ENCODE data around the gene TMEM243. TPM values are rescaled to one million over a fixed set of nuclear protein-coding genes. Genes with fewer than 3 reads are reported as not detected.

TMEM243 gene
- total and polyA plus RNA-seq, 2 of the 13 experiments (the other 11 are each of a cell fraction or from before 2014, with no cell fraction given), result 25.1 to 31.2 TPM

- TF ChIP-seq FOXC1 (CRISPR knock-in tag; IDR thresholded peaks at IDR 0.05; ENCODE audit: borderline replicate concordance), result peak; percentile 66
- TF ChIP-seq HOXD1 (CRISPR knock-in tag; IDR thresholded peaks at IDR 0.05), result peak; percentile 44; the same call in 1 of the 2 replicates
- TF ChIP-seq THAP11 (CRISPR knock-in tag; IDR thresholded peaks at IDR 0.05), result peak; percentile 90
- no peak for TF ChIP-seq HOXA7 (CRISPR knock-in tag; IDR thresholded peaks at IDR 0.05)
- TF ChIP-seq ZNF10 (CRISPR knock-in tag; IDR thresholded peaks at IDR 0.05; ENCODE audit: borderline replicate concordance, low read depth), result no peak
- TF ChIP-seq NFKBIZ (CRISPR knock-in tag; IDR thresholded peaks at IDR 0.05), result peak; percentile 35; the same call in 1 of the 2 replicates
- no peak for TF ChIP-seq RARA (CRISPR knock-in tag; IDR thresholded peaks at IDR 0.05)
- TF ChIP-seq NKX3-1 (CRISPR knock-in tag; IDR thresholded peaks at IDR 0.05), result peak; percentile 80
- peak; percentile 91; the same call in 1 of the 2 replicates for TF ChIP-seq KMT2B (CRISPR knock-in tag; IDR thresholded peaks at IDR 0.05)
- TF ChIP-seq MYC (CRISPR knock-in tag; IDR thresholded peaks at IDR 0.05; ENCODE audit: borderline replicate concordance), result peak; percentile 82
- TF ChIP-seq JUND (CRISPR knock-in tag; IDR thresholded peaks at IDR 0.05), result peak; percentile 22; the same call in 1 of the 2 replicates
- TF ChIP-seq, protein P1, sequence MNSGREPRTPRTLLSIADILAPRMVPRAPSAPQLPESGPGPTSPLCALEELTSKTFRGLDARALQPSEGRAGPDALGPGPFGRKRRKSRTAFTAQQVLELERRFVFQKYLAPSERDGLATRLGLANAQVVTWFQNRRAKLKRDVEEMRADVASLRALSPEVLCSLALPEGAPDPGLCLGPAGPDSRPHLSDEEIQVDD (CRISPR knock-in tag; IDR thresholded peaks at IDR 0.05; ENCODE audit: borderline replicate concordance), result 0 out of 2 replicates have a peak, but pooled peaks have one; percentile 79
- TF ChIP-seq ADNP (CRISPR knock-in tag; IDR thresholded peaks at IDR 0.05), result no peak
- no peak for TF ChIP-seq ZNF382 (CRISPR knock-in tag; IDR thresholded peaks at IDR 0.05; ENCODE audit: borderline replicate concordance)
- TF ChIP-seq, protein P2, sequence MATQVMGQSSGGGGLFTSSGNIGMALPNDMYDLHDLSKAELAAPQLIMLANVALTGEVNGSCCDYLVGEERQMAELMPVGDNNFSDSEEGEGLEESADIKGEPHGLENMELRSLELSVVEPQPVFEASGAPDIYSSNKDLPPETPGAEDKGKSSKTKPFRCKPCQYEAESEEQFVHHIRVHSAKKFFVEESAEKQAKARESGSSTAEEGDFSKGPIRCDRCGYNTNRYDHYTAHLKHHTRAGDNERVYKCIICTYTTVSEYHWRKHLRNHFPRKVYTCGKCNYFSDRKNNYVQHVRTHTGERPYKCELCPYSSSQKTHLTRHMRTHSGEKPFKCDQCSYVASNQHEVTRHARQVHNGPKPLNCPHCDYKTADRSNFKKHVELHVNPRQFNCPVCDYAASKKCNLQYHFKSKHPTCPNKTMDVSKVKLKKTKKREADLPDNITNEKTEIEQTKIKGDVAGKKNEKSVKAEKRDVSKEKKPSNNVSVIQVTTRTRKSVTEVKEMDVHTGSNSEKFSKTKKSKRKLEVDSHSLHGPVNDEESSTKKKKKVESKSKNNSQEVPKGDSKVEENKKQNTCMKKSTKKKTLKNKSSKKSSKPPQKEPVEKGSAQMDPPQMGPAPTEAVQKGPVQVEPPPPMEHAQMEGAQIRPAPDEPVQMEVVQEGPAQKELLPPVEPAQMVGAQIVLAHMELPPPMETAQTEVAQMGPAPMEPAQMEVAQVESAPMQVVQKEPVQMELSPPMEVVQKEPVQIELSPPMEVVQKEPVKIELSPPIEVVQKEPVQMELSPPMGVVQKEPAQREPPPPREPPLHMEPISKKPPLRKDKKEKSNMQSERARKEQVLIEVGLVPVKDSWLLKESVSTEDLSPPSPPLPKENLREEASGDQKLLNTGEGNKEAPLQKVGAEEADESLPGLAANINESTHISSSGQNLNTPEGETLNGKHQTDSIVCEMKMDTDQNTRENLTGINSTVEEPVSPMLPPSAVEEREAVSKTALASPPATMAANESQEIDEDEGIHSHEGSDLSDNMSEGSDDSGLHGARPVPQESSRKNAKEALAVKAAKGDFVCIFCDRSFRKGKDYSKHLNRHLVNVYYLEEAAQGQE (IDR thresholded peaks at IDR 0.05; ENCODE audit: borderline replicate concordance in 1 of 2, low read depth in 1 of 2, low read length in 2 of 2), result no peak; a peak in 2 of 4 replicates
- TF ChIP-seq MATR3 (CRISPR knock-in tag; IDR thresholded peaks at IDR 0.05), result no peak
- peak; percentile 60; the same call in 1 of the 2 replicates for TF ChIP-seq ZNF614 (CRISPR knock-in tag; IDR thresholded peaks at IDR 0.05; ENCODE audit: borderline replicate concordance)
- no peak for TF ChIP-seq MBNL3 (CRISPR knock-in tag; conservative IDR thresholded peaks at IDR 0.05)
- no peak; the same call in 1 of the 2 replicates for TF ChIP-seq FOXO1 (CRISPR knock-in tag; IDR thresholded peaks at IDR 0.05)
- TF ChIP-seq DNMT3B (CRISPR knock-in tag; conservative IDR thresholded peaks at IDR 0.05), result no peak; the same call in 1 of the 2 replicates
- TF ChIP-seq ZBTB46 (CRISPR knock-in tag; IDR thresholded peaks at IDR 0.05; ENCODE audit: borderline replicate concordance), result 0 out of 2 replicates have a peak, but pooled peaks have one; percentile 72
- TF ChIP-seq, protein P3, sequence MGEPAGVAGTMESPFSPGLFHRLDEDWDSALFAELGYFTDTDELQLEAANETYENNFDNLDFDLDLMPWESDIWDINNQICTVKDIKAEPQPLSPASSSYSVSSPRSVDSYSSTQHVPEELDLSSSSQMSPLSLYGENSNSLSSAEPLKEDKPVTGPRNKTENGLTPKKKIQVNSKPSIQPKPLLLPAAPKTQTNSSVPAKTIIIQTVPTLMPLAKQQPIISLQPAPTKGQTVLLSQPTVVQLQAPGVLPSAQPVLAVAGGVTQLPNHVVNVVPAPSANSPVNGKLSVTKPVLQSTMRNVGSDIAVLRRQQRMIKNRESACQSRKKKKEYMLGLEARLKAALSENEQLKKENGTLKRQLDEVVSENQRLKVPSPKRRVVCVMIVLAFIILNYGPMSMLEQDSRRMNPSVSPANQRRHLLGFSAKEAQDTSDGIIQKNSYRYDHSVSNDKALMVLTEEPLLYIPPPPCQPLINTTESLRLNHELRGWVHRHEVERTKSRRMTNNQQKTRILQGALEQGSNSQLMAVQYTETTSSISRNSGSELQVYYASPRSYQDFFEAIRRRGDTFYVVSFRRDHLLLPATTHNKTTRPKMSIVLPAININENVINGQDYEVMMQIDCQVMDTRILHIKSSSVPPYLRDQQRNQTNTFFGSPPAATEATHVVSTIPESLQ (CRISPR knock-in tag; conservative IDR thresholded peaks at IDR 0.05), result no peak
These were observed 67.2 kb downstream of the TMEM243 start, which contains the start of gene DMTF1 (continued) for GRCh38 chr7:87152112-87152896.
